Upper lobe of left lung (tissue), 4 donors: Measurements from ENCODE around the gene WDR44.

ENCODE experiments used
- EP300 ChIP-seq, 4 donors: sonication (generic); formaldehyde crosslinking; IDR thresholded peaks; one replicate each; pipeline ENCODE4 v1.5.1; 2017; ENCODE audit warnings: antibody characterized with exemption in 4 of 4, control low read depth in 2 of 4
- TF ChIP-seq, protein P1 (sequence below), 6 experiments: fragments of 450-650 bp in 4 of 6; fragments of 200-600 bp in 2 of 6; sonication (generic) in 2 of 6; IDR thresholded peaks; one replicate each; pipeline ENCODE4 v1.5.1; 2016 to 2019; ENCODE audit warnings: antibody characterized with exemption in 6 of 6

DNA sequence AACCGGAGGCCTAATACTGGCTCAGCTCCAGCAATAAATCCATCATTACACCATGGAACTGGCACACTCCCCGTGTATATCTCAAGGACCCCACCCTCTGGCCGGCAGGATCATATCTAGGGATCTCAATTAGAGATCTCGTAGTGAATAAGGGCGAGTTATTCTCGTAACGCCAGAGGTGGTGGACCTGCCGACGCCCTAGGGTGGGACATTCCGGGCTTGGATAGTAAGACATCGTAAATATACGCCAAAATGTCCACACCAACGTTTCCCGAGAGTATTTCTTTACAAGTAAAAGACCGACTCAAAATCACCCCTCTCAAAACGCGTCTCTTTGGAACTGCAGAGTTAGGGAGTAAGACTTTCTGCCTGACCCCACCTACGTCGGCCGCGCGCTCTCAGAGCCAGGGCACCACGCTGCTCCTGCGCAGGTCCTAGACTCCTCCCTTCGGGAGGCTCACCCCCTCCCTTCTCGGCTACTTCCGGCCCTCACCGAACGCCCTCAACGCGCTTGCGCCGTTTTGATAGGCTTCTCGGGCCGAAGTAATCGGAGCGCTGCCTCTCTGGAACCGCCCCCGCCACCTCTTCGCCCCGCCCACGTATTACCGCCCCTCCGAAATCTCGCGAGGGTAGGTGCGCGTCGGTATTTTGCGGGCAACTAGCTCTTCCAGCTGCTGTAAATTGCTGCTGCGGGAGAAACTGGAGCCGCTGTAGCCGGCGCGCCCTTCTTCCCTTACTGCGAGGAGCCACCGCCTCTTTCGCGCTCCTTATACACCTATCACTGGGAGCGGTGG is at the start of gene WDR44:
- TF ChIP-seq, protein P1, sequence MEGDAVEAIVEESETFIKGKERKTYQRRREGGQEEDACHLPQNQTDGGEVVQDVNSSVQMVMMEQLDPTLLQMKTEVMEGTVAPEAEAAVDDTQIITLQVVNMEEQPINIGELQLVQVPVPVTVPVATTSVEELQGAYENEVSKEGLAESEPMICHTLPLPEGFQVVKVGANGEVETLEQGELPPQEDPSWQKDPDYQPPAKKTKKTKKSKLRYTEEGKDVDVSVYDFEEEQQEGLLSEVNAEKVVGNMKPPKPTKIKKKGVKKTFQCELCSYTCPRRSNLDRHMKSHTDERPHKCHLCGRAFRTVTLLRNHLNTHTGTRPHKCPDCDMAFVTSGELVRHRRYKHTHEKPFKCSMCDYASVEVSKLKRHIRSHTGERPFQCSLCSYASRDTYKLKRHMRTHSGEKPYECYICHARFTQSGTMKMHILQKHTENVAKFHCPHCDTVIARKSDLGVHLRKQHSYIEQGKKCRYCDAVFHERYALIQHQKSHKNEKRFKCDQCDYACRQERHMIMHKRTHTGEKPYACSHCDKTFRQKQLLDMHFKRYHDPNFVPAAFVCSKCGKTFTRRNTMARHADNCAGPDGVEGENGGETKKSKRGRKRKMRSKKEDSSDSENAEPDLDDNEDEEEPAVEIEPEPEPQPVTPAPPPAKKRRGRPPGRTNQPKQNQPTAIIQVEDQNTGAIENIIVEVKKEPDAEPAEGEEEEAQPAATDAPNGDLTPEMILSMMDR (IDR thresholded peaks at IDR 0.05) = no peak
- no peak for TF ChIP-seq EP300 (IDR thresholded peaks at IDR 0.05)
